ENCODE data around the gene SDK1. TPM values are rescaled to one million over a fixed set of nuclear protein-coding genes. Genes with fewer than 3 reads are reported as not detected.

SDK1 gene
- total RNA-seq, 1 donor from 2014 or later = 0.34 TPM

- intact Hi-C loops (cut with micrococcal nuclease) = no loop called here
Observed at GRCh38 chr7:3767917-3768777, 467.1 kb downstream of the SDK1 start.

GRCh38 chr7:3771906-3772305 lies 470.9 kb downstream of the SDK1 start:
- intact Hi-C loops (cut with micrococcal nuclease) = no loop called here

GRCh38 chr7:3778345-3778744 lies 477.3 kb downstream of the SDK1 start:
- intact Hi-C loops (cut with micrococcal nuclease) = no loop called here

DNA sequence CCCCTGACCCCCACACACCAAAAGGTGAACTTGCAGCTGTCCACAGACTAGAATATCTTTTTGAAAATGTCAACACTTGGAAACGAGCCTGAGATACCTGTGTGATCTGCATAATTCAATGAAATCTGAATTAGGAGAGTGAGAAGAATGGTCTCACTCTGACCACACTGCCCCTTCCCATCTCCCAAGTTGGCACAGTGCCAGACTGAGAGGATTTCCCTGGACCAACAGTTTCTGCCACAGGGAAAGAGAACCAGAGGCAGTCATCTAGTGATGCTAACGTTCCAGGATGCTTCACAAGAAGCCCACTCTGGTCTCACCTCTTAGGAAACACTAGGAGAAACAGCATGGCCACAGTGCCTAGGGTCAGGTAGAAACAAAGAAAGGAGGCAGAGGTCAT lies 479.0 kb downstream of the SDK1 start:
- intact Hi-C loops (cut with micrococcal nuclease) = no loop called here

DNA sequence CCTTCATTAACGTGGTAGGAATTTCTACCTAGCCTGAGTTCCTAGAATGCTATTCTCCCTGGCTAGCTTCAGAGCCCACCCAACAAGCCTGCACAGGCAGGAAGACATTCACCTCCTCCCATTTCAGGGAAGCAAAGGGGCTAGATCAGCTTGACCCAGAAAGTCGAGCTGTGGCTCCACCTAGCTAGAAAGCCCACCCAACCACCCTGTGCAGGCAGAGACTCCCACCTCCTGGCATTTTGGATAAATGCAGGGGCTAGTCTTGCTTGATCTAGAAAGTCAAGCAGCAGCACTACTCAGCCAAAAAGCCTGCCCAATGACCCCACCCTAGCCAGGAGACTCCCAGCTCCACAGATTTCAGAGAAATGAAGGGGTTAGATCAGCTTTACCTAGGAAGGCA lies 479.5 kb downstream of the SDK1 start:
- intact Hi-C loops (cut with micrococcal nuclease) = no loop called here

DNA sequence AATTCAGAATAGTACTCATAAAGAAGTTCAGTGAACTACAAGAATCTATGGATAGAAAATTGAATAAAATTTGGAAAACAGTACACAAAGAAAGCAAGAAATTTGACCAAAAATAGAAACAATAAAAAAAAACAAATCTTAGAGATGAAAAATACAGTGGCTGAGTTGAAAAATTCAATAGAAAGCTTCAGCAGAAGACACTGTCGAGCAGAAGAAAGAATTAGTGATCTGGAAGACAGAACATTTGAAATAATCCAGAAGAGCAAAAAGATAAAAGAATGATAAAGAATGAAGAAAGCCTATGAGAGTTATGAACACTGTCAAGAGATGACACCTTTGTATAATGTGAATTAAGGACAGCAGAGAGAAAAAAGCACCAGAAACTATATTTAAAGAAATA lies 480.6 kb downstream of the SDK1 start:
- intact Hi-C loops (cut with micrococcal nuclease) = no loop called here

GRCh38 chr7:3787717-3788264 lies 486.7 kb downstream of the SDK1 start:
- intact Hi-C loops (cut with micrococcal nuclease) = no loop called here

- intact Hi-C loops (cut with micrococcal nuclease) = no loop called here
Observed at GRCh38 chr7:3790803-3791202, 489.8 kb downstream of the SDK1 start.

DNA sequence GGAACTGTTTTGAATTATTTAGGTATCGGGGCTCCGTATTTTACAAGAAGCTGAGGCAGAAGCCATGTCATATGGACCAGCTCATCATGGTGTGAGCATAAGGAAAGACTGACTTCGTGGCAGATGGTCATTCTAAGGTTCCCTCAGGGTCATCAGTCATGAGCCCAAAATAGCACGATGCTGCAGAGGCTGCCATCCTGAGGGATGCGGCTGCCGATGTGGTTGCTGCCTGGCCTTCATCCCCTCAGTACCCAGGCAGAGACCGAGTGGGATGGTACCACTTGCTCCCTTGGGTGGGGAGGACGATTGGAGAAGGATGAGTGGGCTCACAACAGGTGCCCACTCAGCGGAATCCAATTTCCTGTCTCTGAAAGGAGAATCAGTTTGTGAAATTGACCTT lies 490.3 kb downstream of the SDK1 start:
- intact Hi-C loops (cut with micrococcal nuclease) = no loop called here

DNA sequence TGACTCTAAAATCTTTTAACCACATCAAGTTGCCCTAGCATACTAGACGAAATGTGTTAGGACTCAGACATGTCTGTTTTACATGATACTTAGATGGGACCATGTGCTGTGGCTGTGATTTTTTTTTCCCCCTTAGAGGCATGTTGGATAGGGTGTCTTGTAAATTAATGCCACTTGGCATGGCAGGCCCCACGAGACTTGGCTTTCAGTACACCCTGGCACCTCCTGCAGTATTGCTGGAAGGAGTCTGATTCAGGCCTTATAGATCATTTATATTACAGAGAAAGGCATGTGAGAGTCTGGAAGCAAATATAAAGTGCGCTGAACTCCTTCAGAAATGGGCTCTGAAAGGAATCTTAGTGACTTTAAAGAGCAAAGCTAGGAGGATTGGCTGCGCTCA lies 494.1 kb downstream of the SDK1 start:
- intact Hi-C loops (cut with micrococcal nuclease) = no loop called here

DNA sequence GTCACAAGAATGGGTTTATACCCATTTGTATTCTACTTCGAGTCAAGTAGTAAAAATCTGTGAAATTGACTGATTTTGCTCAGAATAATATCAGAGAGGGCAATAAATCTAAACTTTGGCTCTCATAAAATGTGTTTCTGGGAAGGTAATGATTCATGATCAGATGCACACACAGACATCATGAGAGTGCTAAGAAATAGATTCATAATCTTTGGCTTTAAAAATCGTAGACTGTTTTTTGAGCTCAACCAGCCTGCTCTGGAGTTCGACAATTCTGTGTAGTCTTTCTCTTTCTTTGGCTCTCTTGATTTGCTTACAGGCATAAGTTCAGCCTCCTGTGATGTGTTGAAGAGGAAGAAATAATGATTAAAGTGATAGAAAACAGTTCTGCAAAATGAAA lies 494.7 kb downstream of the SDK1 start:
- intact Hi-C loops (cut with micrococcal nuclease) = no loop called here

GRCh38 chr7:3805151-3805550 lies 504.1 kb downstream of the SDK1 start:
- intact Hi-C loops (cut with micrococcal nuclease) = no loop called here

DNA sequence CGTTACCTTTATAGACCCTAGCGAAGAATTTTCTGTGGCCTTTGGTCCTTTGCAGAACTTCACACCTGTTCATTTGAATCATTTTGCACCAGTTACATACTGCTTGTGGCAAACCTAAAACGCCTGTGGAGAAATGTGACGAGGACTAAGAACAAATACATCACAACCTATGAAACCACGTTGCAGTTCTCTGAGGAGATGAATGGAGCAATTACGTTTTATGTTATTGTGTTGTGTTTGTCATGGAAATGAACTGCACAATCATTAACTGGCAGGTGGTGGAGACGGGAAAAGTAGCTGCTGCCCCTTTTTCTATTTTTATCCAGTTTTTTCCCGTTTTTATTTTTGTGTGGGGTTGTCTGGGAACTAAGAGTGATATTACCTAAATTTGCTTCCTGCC lies 505.5 kb downstream of the SDK1 start:
- intact Hi-C loops (cut with micrococcal nuclease) = no loop called here

- intact Hi-C loops (cut with micrococcal nuclease) = no loop called here
Observed at GRCh38 chr7:3807824-3808223, 506.8 kb downstream of the SDK1 start.

- intact Hi-C loops (cut with micrococcal nuclease) = no loop called here
Observed at GRCh38 chr7:3821488-3821887, 520.4 kb downstream of the SDK1 start.

- intact Hi-C loops (cut with micrococcal nuclease) = no loop called here
Observed at GRCh38 chr7:3825491-3825890, 524.4 kb downstream of the SDK1 start.

- intact Hi-C loops (cut with micrococcal nuclease) = no loop called here
Observed at GRCh38 chr7:3832199-3832598, 531.1 kb downstream of the SDK1 start.

DNA sequence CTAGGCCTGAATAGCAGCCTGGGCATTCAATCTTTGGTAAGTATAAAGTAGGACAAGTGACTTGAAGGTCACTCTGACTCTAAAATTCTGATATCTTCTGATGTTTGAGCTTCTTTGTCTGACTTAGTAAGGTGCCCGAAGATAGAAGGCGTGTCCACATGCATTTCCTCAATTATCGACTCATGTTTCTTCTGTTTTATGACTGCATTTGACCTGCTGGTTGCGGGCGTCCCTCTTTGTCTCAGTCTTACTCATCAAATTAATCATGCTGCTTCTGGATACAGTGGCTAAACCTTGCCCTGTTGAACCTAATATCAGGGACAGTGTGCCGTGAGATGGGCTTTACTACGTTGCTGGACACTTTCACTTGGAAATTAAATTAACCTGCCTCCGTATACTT lies 534.1 kb downstream of the SDK1 start:
- intact Hi-C loops (cut with micrococcal nuclease) = no loop called here

GRCh38 chr7:3836855-3837254 lies 535.8 kb downstream of the SDK1 start:
- intact Hi-C loops (cut with micrococcal nuclease) = no loop called here

DNA sequence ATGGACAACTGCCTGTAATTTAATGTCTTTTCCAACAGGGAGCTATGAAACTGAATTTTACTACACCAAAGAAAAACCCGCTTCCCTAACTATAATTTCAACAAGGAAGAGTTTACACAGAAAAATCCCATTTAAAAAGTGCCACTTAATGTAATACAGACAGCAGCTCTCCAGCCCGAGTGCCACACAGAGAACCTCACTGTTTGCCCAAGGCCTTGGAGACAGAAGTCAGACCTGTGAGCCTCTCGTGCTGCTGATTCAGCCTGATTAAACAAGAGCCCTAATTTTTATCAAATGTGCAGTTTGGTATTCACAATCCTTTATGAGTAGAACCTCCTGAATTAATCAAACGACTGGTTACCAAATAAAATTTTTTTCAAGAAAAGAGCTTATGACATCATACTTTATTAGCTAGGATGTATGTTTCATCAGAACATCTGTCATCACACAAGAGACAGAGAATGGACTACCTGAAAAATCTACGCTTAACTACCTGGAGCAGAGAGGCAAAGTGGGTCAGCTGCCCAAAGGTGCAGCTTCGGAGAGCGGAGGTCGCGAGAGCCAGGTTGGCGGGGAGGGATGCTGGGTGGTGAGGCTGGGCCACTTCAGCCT lies 543.6 kb downstream of the SDK1 start:
- intact Hi-C loops (cut with micrococcal nuclease) = no loop called here

DNA sequence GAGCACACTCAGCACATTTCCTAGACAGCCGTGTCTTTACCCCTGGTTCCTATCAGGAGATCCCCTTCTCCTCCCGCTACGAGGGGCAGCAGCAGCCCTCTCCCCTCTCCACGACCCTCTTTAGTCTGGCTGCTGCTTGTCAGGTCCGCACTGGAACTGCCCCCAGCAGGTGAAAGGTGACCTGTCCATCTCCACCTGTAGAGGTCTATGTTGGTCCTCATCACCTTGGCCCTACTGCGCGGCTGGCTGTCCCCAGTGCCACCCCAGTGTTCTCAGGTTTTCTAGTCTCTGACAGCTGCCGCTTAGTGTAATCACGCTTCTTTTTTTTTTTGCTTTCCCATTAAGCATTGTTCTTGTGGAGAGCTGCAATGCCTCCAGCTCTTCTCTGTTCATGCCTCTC lies 545.7 kb downstream of the SDK1 start:
- intact Hi-C loops (cut with micrococcal nuclease) = no loop called here

GRCh38 chr7:3847336-3847735 lies 546.3 kb downstream of the SDK1 start:
- intact Hi-C loops (cut with micrococcal nuclease) = no loop called here

DNA sequence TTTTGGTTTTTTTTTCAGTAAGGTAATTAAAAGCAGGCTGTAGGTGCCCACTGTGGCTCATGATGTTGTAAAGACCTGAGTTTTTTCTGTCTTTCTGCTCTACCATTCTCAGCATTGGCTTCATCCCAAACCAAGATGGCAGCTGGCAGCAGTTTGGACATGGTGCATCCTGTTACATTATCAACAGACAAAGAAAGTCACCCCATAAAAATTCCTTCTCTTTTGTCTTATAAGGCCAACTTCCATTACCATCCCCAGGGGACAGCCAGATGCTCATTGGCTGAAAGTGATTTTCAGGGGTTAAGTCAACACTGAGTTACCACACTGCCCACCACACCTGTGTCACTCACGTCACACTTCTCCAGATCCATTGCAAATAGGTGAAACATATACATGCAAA lies 558.4 kb downstream of the SDK1 start:
- intact Hi-C loops (cut with micrococcal nuclease) = no loop called here
